Erythroblast (primary cell): Measurements from ENCODE around the gene EPHB6.

ENCODE experiments used
- DNase-seq, 2 experiments: peaks; one replicate each; lab custom pipeline; 2025; lab: John Stamatoyannopoulos, UW
- GATA1 ChIP-seq: IDR thresholded peaks from 2 replicates; pipeline ENCODE4 v1.6.1; 2011; ENCODE audit warnings: low read depth, mild to moderate bottlenecking, control low read depth, low read length, moderate library complexity
- POLR2A ChIP-seq: IDR thresholded peaks from 2 replicates; pipeline ENCODE4 v1.6.1; 2011; ENCODE audit warnings: mild to moderate bottlenecking, low read length

Gene EPHB6

DNA sequence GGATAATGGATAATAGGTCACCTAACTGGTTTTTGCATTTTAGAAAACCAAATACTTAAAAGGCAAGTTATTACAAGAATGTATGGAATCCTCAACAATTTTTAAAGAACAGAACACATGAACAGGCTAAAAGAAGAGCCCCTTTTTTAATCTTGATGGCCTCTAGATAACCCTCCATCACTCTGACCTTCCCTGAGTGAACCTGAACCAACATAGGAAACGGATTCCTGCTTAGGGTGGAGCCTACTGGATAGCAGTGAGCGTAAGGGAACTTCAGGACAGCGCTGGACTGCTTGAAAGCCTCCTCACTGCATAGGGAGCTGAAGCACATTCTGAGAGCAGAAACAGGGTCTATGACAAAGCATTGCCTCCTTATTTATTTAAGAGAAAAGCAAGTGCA lies 58.2 kb downstream of the EPHB6 start:
- no peak for DNase-seq
- TF ChIP-seq GATA1 (no peak), POLR2A (no peak)

GRCh38 chr7:142913566-142913965 lies 58.7 kb downstream of the EPHB6 start:
- no peak for TF ChIP-seq POLR2A
- no peak for TF ChIP-seq GATA1
- no peak for DNase-seq

- TF ChIP-seq POLR2A, result no peak
- TF ChIP-seq GATA1, result no peak
- DNase-seq, result no peak
Observed at GRCh38 chr7:142914121-142914520, 59.2 kb downstream of the EPHB6 start.

DNA sequence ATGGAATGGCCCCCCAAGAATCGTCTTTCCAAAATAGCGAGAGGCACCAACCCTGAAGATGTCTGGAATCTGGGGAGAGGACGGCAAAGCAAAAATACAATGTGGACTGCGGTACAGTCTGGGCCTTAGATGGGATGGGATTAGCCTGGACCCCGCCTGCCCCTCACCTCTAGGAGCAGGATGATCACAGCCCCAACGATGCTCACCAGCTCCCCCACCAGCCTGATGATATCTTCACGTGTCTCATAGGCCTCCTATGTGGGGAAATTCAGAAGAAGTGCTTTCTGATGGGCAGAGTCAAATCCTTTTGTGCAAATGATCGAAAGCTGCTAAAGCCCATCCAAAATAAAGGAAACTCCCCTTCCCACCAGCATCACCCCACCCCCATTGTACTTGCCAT lies 60.4 kb downstream of the EPHB6 start:
- no peak for DNase-seq
- TF ChIP-seq GATA1, result no peak
- TF ChIP-seq POLR2A, result no peak

GRCh38 chr7:142916508-142916907 lies 61.6 kb downstream of the EPHB6 start:
- TF ChIP-seq GATA1, result no peak
- TF ChIP-seq POLR2A, result no peak
- DNase-seq, result no peak

GRCh38 chr7:142917447-142917846 lies 62.6 kb downstream of the EPHB6 start:
- TF ChIP-seq POLR2A (no peak), GATA1 (no peak)
- DNase-seq, result no peak

DNA sequence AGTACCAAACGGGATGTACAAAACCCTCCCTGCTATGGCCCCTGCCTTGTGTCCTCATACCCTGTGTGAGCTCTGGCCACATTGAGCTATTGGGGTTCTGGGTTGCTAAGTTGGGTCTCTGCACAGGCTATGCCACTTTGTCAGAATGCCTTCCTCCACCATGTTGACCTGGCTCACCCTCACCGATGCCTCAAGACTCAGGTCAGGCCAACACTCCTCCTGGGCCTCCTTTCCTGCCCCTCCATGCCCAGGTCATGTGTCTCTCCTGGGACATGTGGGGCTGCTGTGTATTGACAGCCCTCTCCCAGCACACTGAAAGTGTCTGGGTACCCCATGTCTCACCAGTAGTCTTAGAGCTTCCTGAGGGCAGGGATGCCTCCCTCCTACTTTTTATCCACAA lies 64.0 kb downstream of the EPHB6 start:
- no peak for TF ChIP-seq POLR2A
- no peak for TF ChIP-seq GATA1
- no peak for DNase-seq

GRCh38 chr7:142919656-142920055 lies 64.8 kb downstream of the EPHB6 start:
- TF ChIP-seq POLR2A, result no peak
- no peak for TF ChIP-seq GATA1
- DNase-seq, result no peak
